ENCODE measurements around the gene TAX1BP3.

The TAX1BP3 gene

DNA sequence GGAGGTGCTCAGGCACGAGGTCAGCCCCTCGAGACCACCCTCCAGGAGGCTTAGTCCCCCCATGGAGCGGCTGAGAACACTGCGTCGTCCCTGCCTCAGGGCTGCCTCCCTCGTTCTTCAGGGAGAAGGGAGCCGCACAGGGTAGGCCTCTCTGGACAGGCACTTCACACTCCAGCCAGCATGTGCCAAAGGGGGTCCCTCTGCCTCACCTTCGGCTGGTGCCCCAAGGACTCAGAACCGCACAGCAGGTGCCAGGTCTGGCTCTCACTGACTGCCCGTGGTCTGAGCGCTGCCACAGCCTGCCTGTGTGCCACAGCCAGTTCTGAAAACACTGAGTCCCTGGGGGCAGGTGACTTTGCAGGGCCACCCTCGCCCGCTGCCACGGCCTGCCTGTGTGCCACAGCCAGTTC, 20.5 kb upstream of the TAX1BP3 start:
- DNase-seq (ENCODE audit: low read depth in 2 of 3, low spot score in 1 of 3) = no peak

DNA sequence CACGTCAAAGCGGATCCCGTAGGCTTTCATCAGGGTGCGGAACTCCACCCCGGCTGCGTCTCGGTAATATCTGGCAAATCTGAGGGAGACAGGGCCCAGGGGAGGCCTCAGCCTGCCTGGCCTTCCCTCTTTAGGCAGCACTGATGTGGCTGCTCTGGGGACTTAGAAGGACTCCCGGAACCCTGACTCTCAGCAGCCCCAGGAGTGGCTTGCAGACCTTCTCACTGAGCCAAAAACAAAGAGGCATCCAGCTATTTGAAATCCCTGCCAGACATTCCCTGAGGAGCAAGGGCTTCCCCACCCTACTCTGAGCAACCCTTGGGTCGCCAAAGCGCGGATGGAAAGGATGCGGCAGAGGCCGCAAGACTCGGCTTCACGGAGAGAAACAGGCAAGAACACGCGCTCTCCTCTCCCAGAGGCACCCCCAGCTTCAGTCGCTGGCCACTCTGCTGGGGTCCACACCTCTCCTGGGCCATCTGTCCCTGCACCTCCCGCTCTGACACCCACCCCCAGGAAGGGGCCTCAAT, 19.7 kb upstream of the TAX1BP3 start:
- DNase-seq (ENCODE audit: low read depth in 2 of 3, low spot score in 1 of 3) = no peak

DNA sequence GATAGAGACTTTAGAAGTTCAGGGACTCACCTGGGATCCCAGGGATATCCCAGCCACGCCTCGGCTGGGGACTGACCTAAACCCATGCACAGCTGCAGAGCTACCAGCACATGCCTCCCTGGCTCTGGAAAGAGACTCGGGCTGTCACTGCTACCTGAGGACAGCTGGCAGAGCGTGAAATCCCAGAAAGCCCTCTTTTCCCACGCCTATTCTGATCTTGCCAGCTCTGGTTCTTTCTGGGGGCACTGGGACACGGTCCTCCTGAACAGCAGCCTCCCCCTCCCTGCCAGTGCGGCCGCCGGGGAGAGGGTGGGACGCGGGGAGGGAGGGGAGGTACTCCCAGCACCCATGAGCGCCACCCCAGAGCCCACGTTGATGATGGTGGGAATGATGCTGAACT, 16.8 kb upstream of the TAX1BP3 start:
- no peak for DNase-seq (ENCODE audit: low read depth in 2 of 3, low spot score in 1 of 3)

DNA sequence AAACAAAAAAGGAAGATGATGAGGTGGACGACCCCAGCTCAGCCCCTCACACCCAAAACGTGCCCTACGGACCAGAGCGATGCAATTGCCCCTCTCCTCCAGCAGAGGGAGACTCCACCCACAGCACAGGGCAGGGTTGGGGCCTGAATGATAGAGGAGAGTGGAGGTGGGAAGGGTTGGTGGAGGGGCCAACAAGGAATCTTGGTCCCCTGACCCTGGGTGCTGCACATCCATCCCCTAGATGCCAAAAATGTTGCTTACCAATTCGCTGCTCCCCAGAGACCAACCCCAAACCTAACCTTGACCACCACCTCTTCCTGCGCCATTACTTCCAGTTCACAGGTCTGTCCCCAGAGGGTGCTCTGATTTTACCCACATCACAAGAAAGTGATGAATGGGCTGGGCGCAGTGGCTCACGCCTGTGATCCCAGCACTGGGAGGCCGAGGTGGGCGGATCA, 14.7 kb upstream of the TAX1BP3 start:
- peak; percentile 34 to 76 (median 37) for DNase-seq (ENCODE audit: low read depth in 2 of 3, low spot score in 1 of 3)

DNA sequence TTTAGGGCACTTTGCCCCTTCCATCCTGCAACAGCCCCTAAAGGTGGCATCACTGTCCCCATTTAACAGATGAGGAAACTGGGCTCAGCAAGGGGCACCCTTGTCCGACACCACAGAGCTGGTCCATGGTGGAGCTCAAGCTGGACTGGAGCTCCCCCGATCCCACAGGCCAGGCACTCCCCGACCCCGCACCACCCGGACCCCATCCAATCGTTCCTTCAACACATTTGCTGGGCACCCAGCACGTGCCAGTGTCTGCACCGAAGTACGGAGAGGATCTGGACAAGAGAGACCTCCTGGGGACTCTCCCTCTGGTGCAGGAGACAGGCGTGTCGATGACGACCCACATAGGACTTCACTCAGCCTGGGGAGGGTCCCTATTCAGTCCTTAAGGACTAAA, 13.7 kb upstream of the TAX1BP3 start:
- no peak for DNase-seq (ENCODE audit: low read depth in 2 of 3, low spot score in 1 of 3)

DNA sequence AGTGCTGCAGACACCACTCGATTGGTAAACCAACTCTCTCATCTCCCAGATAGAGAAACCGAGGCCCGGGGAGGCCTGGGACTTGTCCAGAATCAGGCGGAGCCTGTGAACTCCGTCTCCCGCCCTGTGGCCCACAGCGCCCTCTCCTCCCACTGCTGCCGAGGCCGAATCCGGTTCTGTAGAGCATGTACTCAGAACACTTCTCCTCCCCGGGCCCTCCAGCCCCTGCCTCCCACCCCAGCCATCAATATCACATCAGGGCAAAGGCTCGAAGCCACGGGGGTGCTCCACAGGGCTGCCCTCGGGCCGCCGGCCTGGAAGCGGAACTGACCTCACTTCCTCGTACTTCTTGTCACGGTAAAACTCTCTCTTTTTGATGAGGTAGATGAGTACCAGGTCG, 13.2 kb upstream of the TAX1BP3 start:
- DNase-seq (ENCODE audit: low read depth in 2 of 3, low spot score in 1 of 3) = no peak

DNA sequence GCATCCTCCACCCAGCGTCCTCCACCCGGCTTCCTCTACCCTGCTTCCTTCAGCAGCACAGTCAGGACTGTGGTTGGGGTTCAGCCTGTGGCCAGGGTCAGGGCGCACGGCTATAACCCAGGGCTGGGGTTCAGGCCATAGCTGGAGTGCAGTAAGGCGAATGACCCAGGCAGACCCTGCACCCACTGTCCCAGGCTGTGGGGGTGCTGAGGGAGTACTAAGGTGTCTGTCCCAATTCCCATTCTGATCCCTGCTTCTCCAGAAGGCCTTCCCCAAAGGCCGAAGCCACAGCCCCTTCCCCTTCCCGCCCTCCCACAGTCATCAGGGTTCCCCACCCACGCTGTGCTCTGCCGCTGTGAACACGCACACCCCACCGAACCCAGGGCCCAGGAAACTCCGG, 12.7 kb upstream of the TAX1BP3 start:
- DNase-seq (ENCODE audit: low read depth in 2 of 3, low spot score in 1 of 3) = no peak

DNA sequence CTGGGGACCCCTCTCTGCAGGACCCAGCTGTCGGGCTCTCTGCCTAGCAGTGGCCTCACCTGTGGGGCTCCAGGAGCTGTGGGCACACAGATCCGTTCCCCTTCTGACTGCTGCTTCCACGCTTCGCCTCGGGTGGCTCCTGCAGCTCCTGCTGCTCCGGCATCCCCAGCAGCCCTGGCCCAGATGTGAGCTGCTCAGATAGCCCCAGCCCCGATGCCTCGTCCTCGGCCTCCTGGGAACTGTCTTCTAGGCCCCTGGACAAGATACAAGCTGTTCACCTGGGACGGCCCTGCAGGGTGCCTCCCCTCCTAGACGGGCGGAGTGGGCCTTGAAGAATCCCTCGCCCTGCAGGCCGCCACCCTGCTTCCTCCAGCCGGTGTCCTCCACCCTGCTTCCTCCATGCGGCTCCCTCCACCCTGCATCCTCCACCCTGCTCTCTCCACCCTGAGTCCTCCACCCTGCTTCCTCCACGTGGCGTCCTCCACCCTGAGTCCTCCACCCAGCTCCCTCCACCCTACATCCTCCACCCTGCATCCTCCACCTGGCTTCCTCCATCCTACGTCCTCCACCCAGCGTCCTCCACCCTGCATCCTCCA, 11.3 kb upstream of the TAX1BP3 start:
- no peak for DNase-seq (ENCODE audit: low read depth in 2 of 3, low spot score in 1 of 3)

DNA sequence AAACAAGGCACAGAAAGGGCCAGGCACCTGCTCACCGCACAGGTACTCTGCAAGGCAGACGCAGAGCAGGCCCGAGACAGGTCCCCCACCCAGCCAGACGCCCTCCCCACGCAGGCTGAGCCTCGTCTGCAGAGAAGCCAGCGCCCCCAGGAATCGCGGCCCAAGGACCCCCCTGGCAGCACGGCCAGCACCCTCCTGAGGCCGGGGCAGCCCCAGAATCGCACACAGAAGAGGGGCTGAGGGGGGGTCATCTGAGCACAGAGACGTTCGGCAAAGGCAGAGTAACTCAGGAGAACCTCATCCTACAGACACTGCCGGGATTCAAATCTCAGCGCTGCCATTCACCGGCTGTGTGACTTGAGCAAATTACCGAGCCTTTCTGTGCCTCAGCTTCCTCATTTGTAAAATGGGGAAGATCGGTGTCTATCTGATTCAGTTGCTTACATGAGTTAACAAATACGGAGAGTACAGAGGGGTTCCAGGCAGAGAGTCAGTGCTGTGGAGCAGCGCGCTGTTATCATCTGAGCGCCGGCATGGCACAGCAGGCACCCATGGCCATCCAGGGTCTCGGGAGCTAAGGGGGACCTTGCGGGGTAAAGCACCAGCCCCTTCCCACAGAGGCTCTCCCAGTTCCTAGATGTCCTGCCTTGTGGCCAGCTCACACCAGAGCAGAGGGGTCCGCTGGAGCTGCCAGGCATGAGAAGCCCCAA, 10.6 kb upstream of the TAX1BP3 start:
- no peak for DNase-seq (ENCODE audit: low read depth in 2 of 3, low spot score in 1 of 3)

DNA sequence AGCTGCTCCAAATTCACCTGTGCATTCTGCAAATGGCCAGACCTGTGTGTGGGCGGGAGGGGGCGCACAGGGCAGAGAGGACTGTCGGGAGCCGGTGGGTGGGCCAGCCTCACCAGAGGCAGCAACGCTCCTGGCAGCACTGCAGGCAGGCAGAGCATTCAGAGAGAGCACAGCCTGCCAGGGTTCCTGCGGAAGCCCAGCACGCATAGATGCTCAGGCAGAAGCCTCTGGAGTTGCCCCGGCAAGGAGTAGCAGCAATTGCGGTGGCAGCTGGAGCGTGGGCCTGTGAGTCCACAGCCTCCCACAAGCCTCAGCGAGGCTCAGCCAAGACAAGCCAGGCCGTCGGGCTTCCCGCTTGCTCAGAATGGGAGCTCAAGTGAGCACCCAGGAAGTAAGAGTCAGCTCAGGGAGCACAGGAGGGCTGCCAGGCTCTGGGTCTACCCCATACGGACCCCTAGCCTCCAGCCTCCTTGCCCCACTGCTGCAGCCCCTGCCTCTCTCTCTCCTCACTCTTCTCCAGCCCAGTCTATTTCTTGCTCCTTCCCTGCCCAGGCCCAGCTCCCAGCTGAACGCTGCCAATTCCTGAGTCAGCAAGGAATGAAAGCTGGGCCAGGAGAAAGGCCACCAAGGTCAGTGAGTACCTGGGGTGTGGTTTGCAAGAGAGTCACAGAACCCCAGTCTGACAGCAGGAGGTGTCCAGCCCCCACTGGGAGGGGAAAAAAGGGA, 9.9 kb upstream of the TAX1BP3 start:
- no peak for DNase-seq (ENCODE audit: low read depth in 2 of 3, low spot score in 1 of 3)

DNA sequence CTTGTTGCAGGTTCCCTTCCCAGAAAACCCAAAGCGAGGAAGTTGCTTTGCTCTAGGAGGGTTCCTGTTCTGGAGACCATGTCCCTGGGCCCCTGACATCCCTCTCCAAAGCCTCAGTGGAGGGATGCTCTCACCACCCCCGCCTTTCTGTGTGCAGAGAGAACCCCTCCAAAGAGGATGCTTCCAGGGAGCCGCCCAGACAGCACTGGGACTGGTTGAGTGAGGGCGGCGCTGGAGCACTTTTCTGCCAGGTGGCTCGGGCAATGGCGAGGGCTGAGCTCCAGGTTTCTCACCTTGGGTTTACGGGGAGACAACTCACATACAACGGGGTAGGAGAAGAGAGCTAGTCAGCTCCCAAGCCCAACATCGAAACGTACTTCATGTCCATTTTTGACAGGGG, 7.5 kb upstream of the TAX1BP3 start:
- no peak for DNase-seq (ENCODE audit: low read depth in 2 of 3, low spot score in 1 of 3)

DNA sequence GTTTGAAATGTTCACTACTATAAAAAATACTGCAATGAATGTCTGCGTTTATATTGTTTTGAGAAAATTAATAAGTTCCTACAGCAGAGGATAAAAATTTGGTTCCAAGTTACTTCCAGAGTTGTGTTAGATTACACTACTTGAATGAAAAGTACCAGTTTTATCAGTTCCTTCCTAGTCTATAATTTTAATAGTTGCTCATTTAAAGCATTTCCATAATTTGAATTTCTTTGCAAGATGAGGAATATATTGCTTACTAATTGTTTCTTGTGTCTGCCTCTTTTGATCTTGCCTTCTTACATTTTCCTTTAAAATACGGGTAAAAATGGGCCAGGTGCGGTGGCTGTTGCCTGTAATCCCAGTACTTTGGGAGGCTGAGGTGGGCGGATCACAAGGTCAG, 4.2 kb upstream of the TAX1BP3 start:
- no peak for DNase-seq (ENCODE audit: low read depth in 2 of 3, low spot score in 1 of 3)

DNA sequence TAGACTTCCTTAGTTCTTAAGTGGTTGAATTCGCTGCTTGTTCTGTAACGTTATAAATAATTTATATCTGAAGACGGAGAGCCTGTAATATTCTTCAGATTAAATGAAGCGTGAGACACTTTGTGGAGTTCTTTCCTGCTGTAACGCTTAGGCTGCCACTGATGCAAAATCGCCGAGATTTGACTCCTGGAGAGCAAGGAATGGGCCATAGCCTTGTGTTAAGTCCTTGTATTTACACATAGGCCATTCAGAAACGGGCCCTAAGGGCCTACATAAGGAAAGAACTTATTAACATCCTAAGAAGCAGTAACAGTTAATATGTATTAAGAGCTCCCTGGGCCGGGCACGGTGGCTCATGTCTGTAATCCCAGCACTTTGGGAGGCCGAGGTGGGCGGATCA, 1.2 kb upstream of the TAX1BP3 start:
- DNase-seq (ENCODE audit: low read depth in 2 of 3, low spot score in 1 of 3) = no peak

DNA sequence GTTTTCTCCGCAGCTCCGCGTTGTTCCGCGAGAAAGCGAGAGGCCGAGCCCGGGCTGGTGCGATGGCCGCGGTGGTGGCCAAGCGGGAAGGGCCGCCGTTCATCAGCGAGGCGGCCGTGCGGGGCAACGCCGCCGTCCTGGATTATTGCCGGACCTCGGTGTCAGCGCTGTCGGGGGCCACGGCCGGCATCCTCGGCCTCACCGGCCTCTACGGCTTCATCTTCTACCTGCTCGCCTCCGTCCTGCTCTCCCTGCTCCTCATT, 638 bp upstream of the TAX1BP3 start:
- DNase-seq (ENCODE audit: low read depth in 2 of 3, low spot score in 1 of 3) = no peak

DNA sequence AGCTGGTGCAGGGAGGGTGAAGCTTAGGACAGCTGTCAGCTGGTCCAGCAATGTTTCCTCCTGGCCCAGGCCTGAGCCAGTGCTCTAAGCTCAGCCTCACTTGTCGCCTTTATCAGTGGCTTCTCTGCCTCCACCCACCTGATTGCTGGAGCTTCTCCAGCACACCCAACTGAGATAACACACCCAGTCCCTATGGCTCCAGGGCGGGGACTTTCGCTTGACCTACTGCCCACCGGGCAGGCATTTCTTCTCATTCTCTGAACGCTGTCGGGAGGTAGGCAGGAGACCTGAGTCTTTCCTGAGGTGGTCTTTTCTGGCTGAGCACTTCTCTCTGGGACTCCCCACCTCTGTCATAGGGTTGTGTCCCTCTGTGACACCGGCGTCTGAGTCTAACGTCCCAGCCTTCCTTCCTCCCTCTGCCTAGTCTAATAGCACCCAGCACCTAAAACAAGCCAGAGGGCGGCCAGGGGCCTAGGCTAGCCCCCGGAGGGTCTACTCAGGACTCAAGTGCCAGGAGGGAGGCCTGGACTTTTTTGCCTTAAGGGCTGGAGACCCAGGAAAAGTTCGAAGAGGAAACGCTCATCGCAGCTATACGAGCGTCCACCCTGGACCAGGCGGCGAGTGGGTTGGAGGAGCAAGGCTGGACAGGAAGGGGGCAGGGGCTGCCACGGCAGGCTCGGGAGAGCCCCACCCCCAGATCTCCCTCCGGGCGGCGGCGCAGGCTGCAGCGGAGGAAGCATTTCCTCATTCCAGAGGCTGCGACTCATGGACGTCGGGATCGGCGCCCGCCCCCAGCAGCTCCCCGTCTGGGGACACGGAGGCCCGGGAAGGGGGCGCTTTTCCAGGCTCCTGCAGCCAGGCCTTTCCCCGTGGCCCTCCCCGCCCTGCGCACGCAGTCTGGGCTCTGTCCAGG, 756 bp downstream of the TAX1BP3 start:
- no peak for DNase-seq (ENCODE audit: low read depth in 2 of 3, low spot score in 1 of 3)

DNA sequence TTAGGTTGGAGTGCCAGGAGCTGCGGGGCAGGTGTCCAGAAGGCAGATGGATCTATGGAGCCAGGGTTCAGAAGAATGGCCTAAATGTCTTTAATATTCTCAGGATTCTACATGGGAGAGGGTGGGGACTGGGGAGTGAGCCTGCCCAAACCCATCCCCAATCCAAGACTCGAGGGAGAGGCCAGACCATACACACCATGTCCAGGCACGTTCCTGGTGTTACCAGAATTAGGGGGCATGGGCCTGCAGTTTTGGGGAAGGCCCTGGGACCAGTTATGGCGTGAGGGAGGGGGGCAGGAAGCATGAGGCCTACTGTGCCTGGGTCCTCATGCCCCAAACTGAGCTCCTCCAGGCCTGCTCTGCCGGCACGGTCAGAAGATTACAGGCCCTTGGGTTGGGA, 1.9 kb downstream of the TAX1BP3 start:
- DNase-seq (ENCODE audit: low read depth in 2 of 3, low spot score in 1 of 3) = no peak

DNA sequence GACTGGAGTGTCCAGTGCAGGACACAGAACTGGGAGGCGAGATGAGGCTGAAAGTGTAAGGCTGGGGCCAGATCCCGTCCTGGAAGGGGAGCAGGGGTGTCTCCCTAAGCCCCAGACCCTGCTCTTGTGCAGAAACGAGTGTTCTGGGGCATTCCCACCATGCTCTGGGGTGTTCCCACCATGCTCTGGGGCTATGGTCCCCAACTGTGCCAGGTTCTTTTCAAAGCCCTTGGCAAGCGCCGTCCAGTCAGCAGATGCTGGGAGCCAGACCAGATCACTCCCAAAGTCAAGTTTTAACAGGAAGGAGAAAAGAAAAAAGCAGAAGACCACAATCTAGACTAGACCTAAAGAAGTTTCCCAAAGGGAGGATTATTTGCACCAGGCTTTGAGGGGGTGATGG, 2.5 kb downstream of the TAX1BP3 start:
- no peak for DNase-seq (ENCODE audit: low read depth in 2 of 3, low spot score in 1 of 3)

DNA sequence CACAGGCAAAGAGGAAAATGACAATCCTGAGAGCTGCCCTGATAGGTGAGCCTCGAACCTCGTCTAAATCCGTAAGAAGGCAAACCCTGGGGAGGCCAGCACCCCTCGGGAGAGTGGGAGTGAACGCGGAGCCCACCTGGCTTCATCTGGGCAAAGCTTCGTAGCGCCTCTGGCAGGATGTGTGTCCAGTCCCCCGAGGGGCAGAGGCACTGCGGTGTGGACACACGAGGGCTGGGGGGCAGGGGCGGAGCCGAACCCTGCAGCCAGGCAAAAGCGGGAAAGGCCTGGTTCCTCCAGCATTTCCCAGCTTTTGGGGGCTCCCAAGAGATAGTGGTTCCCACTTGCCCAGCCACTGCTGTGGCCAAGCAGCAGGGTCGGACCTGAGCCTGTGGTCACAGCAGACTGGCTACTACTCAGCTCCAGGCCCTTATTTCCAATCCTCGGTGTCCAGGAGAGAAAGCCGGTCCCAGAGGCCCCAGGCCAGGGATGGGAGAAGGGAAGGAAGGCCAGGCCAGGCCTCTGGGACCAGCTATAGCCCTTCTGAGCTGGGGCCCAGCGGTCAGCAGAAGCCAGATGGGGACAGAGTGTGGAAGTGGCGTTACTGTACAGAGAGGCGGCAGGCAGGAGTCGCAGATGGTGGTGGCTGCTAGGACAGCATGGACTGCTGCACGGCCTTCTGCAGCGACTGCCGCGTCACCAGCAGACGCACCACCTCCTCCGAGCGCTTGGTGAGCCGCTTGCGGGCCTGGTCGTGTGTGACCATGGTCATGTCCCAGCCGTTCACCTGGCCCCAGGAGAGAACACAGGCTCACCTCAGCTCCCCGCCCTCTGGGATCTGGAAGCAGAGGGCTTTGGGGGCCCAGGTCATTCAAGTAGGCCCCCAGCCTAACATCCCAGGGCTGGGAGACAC, 5.0 kb downstream of the TAX1BP3 start:
- no peak for DNase-seq (ENCODE audit: low read depth in 2 of 3, low spot score in 1 of 3)

DNA sequence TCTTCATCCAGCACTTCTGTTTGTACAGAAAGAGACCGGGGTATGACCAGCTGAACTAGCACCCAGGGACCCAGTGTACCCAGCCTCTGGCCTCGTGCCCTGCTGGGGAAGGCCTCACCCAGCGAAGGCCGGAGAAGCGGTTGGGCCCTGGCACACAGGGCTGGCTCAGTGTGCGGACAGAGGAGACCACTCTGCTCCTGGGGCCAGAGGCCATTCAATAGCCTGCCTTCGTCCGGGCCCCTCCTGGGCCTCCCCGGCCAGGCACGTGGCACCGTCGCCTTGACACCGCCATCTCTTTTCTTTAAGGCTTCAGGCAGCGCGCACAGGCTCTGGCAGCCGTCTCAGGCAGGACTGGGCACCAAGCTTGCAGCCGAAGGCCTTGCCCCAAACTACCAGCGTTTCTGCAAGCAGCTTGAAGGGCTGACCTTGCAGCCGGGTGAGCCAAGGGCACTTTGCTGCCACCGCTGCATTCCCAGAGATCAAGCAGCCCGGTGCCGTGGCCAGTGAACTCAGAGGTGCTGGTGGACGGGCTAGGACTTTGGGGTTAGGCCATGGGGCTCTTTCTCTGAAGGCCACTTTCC, 8.0 kb downstream of the TAX1BP3 start:
- no peak for DNase-seq (ENCODE audit: low read depth in 2 of 3, low spot score in 1 of 3)

DNA sequence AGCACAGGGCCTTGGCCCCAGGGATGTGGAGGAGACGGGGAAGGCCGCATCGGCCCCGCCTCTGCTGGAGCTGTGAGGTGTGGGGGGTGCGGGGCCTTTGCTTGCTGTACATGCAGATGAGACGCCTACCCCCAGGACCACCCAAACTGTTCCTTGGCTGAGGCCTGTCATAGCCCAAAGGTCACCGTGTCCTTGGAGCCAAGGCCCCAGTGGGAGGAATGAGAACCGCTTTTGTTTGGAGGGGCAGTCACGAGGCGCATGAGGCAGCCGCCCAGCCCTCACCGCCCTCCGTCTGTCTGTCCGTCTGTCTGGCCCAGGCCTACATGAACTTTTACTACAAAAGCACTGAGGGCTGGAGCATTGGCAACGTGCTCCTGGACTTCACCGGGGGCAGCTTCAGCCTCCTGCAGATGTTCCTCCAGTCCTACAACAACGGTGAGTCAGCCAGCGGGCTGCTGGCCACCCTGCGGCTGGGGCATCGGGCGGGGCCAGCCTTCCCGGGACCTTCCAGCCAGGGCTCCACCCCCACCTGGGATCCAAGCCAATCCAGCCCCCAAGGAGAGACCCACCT, 8.8 kb downstream of the TAX1BP3 start:
- no peak for DNase-seq (ENCODE audit: low read depth in 2 of 3, low spot score in 1 of 3)

All from stimulated activated CD4-positive, alpha-beta T cell treated with anti-CD3 and anti-CD28 coated beads, Interleukin-12 subunit alpha, Interleukin-12 subunit beta, amount 100 ng/mL, for 48 hours (primary cell).